GM19043 (cell line): ENCODE results near the gene ATP1B2.

Experiments used
- ATAC-seq: cut with Tn5 transposase; IDR thresholded peaks from one replicate; pipeline ENCODE4 v1.9.1; 2021; ENCODE audit warnings: low read depth; ENCODE audit not compliant: unreplicated experiment

The ATP1B2 gene

DNA sequence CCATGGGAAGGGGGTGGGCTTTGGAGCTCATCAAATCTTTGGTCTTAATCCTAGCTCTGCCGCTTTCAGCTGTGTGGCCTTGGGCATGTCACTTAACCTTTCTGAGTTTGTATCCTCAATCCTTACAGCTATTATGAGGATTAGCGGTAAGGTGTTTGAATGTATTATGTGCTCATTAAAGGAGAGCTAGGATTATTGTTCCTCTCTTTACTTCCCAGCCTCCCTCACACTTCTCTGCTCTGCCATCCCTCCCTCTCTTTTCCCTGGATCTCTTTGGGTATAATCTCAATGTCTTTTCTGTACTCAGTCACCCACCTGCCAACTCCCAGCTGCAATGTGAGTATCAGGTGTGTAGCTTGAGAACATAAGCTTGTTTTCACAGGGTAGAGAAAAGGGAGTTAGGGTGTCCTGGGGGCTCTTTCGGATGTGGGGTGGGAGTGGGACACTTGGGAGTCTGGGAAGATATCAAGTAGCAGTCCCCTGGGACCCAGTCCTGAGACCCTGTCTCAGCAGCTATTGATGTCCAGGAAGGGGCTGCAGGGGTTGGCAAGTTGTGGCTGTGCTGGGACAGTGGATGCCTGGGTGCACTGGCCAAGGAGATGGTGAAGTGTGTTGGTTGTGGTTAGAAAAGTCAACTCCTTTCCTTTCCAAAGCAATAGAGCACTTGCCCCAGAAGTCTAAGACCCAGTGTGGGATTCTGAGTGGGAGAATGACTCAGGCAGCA lies 56.1 kb downstream of the ATP1B2 start:
- ATAC-seq, result no peak
